ENCODE results near the gene SPINK1.
"Not testable (repeated sequence)": the region's sequence is repeated elsewhere in the genome, so short reads cannot be mapped to it uniquely, and the experiment has no call there.

The SPINK1 gene

GRCh38 chr5:147809830-147810666, 21.4 kb downstream of the SPINK1 start:
- DNase-seq (ENCODE audit: low read depth, low spot score): no peak

- no peak for DNase-seq (ENCODE audit: low read depth, low spot score)
Observed at GRCh38 chr5:147805030-147805454, 26.4 kb downstream of the SPINK1 start.

GRCh38 chr5:147804334-147804733, 27.1 kb downstream of the SPINK1 start:
- DNase-seq (ENCODE audit: low read depth, low spot score): no peak

GRCh38 chr5:147803926-147804325, 27.5 kb downstream of the SPINK1 start:
- DNase-seq (ENCODE audit: low read depth, low spot score): no peak

GRCh38 chr5:147803161-147803560, 28.3 kb downstream of the SPINK1 start:
- not testable (repeated sequence) for DNase-seq (ENCODE audit: low read depth, low spot score)

- DNase-seq (ENCODE audit: low read depth, low spot score): no peak
Observed at GRCh38 chr5:147801461-147801860, 30.0 kb downstream of the SPINK1 start.

DNA sequence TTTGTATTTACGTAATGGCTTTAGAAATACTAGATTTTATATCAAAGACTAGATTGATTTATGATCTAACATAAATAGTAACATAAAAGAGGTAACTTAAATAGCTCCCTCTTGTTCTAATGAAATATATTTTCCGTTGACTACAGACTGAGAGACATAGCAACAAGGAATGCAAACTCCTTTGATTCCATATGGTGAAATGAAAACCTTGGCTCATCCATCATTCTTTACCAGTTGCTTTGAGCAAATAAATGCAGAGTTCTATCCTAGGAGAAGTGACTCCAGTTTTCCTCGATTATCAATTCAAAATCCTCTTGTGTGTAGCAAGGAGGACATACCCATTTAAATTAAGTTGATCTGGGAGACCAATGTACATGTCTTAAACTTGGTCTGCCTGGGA, 31.0 kb downstream of the SPINK1 start:
- no peak for DNase-seq (ENCODE audit: low read depth, low spot score)

DNA sequence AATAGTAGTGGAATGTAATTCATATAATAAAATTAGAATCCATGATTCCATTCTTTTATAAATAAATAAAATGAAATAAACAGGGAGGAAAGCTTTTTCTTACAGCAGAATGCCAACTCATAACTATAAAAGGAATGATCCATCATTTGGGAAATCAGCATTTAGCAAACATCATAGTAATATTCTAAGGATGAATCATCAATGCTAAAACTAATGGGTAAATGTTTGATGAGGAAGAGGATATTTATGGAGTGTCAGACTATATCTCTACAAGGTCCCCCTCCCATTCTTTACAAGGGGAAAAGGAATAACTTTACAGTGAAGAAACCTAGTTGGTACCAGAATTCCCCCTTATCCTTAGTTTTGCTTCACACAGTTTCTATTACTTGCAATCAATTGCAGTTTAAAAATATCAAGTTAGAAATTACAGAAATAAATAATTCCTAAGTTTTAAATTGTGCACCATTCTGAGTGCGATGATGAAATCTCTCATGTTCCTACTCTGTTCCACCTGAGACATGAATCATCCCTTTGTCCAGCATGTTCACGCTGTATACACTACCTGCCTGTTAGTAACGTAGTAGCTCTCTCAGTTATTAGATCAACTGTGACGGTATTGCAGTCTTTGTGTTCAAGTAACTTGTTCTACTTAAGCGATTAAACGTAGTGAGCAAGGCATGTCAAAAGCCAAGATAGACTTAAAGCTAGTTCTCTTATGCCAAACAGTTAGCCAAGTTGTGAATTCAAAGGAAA, 34.7 kb downstream of the SPINK1 start:
- no peak for DNase-seq (ENCODE audit: low read depth, low spot score)

GRCh38 chr5:147791181-147791580, 40.3 kb downstream of the SPINK1 start:
- no peak for DNase-seq (ENCODE audit: low read depth, low spot score)

DNA sequence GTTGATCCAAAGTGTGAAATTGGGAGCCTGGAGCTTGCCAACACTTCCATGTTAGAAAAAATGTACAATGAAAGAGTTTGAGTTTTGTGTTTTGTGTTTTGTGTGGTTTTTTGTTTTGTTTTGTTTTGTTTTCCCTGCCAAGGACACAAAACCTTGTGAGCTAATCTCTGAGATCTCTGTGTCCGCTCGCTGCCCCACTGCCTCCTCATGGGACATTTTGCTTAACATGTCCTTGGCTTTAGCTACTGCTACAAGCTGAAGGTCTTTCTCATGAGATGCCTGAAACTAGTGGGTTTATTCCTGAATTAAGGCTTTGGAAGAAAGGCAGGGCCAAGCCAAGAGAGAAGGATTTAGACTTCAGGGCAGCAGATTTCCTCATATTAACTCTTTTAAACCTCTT, 41.7 kb downstream of the SPINK1 start:
- no peak for DNase-seq (ENCODE audit: low read depth, low spot score)

GRCh38 chr5:147788023-147788422, 43.4 kb downstream of the SPINK1 start:
- no peak for DNase-seq (ENCODE audit: low read depth, low spot score)

- DNase-seq (ENCODE audit: low read depth, low spot score): no peak
Observed at GRCh38 chr5:147786142-147786541, 45.3 kb downstream of the SPINK1 start.

GRCh38 chr5:147784146-147784987, 47.1 kb downstream of the SPINK1 start:
- no peak for DNase-seq (ENCODE audit: low read depth, low spot score)

DNA sequence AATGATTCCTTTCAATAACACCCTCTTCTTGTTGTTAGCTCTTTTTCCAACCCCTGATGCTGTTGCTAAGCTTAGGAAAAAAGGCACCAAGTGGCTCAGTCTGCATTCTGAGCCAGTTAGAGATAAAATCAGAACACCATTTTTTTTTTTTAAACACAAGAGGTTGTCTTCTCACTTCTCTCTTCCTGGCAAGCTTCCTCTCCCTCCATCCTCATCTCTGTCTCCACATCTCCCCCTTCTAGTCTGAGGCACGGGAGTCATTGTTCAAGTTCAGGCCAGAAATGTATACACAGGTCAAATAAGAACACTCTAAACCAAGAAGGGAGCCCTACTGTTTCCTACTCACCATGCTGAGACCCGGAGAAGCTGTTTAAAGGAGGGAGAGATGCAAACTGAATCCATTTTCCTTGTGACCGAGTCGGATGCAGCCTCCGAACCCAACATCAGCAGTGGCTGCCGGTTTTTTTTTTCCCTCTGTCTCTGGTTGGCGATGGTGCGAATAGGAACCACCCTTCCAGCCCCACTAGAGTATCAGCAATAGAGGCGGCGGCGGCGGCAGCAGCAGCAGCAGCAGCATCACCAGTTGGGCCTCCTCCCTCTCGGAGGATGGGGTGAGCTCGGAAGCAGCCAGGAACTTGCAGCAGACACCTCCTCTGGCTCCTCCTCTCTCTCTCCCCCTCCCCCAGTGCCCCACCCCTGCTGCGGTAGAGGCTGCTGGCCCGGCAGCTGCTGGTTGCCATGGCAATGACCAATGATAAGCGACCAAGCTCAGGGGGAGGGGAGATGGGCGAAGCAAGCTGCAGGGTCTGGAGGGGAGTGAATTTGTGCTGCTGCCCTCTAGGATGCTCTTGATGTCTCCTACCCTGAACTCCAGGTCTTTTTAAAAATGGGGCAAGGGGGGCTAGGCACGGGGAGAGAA, 49.1 kb downstream of the SPINK1 start, which contains the start of gene JAKMIP2:
Gene JAKMIP2 (minus strand): TSS at position 619 of the 919 bp plus-strand sequence. CDS start 110,922 bp downstream, outside the sequence.
- DNase-seq (ENCODE audit: low read depth, low spot score): peak; percentile 98

DNA sequence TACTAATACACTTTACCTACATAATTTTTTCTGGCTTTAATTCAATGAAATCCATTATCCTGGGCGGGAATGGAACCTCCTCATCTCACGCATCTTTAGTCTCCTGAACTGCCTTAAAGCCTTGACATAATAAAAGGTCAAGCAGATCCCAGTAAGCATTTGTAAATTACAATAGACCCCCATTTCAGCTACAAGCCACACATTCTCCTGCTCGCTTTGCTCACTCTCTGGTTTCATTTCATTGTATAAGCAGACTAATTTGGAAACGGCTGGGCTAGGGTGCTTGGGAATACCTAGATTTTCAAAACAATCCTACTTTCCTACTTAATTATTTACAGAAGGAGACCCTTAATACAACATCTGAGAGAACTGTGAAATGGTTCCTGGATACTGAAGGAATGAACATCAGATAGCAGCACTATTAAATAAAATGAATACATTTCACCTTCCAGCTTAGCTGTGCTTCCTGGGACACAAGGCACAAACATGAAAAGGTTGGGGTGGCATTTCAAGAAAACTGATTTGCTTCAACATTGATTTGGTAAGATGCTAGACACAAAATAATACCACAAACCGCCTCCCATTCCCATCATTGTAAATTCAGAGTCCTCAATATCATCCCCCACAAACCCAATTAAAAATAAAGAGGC, 50.4 kb downstream of the SPINK1 start:
- no peak for DNase-seq (ENCODE audit: low read depth, low spot score)

- DNase-seq (ENCODE audit: low read depth, low spot score): no peak
Observed at GRCh38 chr5:147779694-147780093, 51.8 kb downstream of the SPINK1 start.

DNA sequence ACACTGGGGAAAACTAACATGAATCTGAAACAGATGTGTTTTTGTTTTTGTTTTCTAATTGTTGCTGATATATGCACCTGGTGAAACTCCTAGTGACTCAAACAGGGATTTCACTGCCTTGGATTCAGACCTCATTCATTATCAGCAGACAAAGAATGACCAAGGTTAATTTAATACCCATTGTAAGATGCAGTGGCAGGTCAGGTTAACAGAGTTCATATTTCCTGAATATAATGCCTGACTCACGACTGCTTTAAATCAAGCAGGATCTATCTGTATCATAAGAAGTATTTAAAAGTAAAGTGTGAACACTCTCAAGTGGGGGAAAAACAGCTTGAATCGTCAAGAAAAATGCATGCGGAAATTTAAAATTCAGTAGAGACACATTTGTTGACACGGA, 54.5 kb downstream of the SPINK1 start:
- no peak for DNase-seq (ENCODE audit: low read depth, low spot score)
